CD14-positive monocyte (primary cell): ENCODE data around the gene WASHC4. TPM values are rescaled to one million over a fixed set of nuclear protein-coding genes. Genes with fewer than 3 reads are reported as not detected.

Experiments used
- DNase-seq, 3 donors: peaks; one replicate each; pipeline ENCODE4 v3.0.0-alpha.2; 2011 to 2022
- H2AFZ ChIP-seq: 2 replicates; pipeline ENCODE4 v1.6.0; 2012; ENCODE audit warnings: mild to moderate bottlenecking, low read depth, low read length, inconsistent platforms; ENCODE audit not compliant: insufficient read depth, poor library complexity, severe bottlenecking
- H3K27ac ChIP-seq, 2 donors: 1 replicate in 1 of 2; 2 replicates in 1 of 2; pipeline ENCODE4 v1.5.1; 2012 to 2013; ENCODE audit warnings: low read length in 2 of 2, control low read depth in 1 of 2, inconsistent platforms in 1 of 2, low read depth in 1 of 2, mild to moderate bottlenecking in 1 of 2
- H3K27me3 ChIP-seq, 2 donors: one replicate each; pipeline versions ENCODE4 v1.6.0 to v1.6.1; 2011 to 2013; ENCODE audit warnings: low read length in 2 of 2; ENCODE audit not compliant: control insufficient read depth in 2 of 2, insufficient read depth in 2 of 2
- H3K36me3 ChIP-seq, 2 donors: replicated peaks in 1 of 2; 1 replicate in 1 of 2; 2 replicates in 1 of 2; pipeline versions ENCODE4 v1.5.1 to v1.6.1; 2012 to 2013; ENCODE audit warnings: low read length in 2 of 2, control low read depth in 1 of 2, inconsistent platforms in 1 of 2, mild to moderate bottlenecking in 1 of 2; ENCODE audit not compliant: insufficient read depth in 2 of 2, control insufficient read depth in 1 of 2
- H3K4me1 ChIP-seq, 2 donors: 1 replicate in 1 of 2; 2 replicates in 1 of 2; pipeline versions ENCODE4 v1.5.1 to v1.6.1; 2012 to 2013; ENCODE audit warnings: low read length in 2 of 2, control low read depth in 1 of 2, inconsistent platforms in 1 of 2, mild to moderate bottlenecking in 1 of 2, moderate library complexity in 1 of 2; ENCODE audit not compliant: insufficient read depth in 2 of 2, control insufficient read depth in 1 of 2
- H3K4me2 ChIP-seq: replicated peaks from 2 replicates; pipeline ENCODE3; 2012; ENCODE audit warnings: low read length, moderate library complexity, mild to moderate bottlenecking; ENCODE audit not compliant: poor library complexity, severe bottlenecking; ENCODE audit errors: extremely low read depth
- H3K4me3 ChIP-seq, 3 experiments: fragments of 200-600 bp in 1 of 3; sonication (generic) in 1 of 3; replicated peaks in 1 of 3; 1 replicate in 2 of 3; 2 replicates in 1 of 3; pipeline ENCODE4 v1.5.1; 2011 to 2013; ENCODE audit warnings: low read length in 3 of 3, mild to moderate bottlenecking in 3 of 3, control low read depth in 2 of 3, low read depth in 2 of 3, inconsistent platforms in 1 of 3, moderate library complexity in 1 of 3
- H3K79me2 ChIP-seq: 2 replicates; pipeline ENCODE4 v1.6.0; 2012; ENCODE audit warnings: mild to moderate bottlenecking, control low read depth, inconsistent platforms, low read length, moderate library complexity; ENCODE audit not compliant: insufficient read depth
- H3K9ac ChIP-seq: 2 replicates; pipeline ENCODE4 v1.6.0; 2017; ENCODE audit warnings: low read length, mild to moderate bottlenecking; ENCODE audit not compliant: insufficient read depth, poor library complexity, severe bottlenecking
- H3K9me3 ChIP-seq, 2 donors: replicated peaks in 1 of 2; 1 replicate in 1 of 2; 2 replicates in 1 of 2; pipeline versions ENCODE4 v1.5.1 to v1.6.1; 2012 to 2013; ENCODE audit warnings: low read length in 2 of 2, control low read depth in 1 of 2; ENCODE audit not compliant: control insufficient read depth in 1 of 2, insufficient read depth in 1 of 2
- H4K20me1 ChIP-seq: 2 replicates; pipeline ENCODE4 v1.6.0; 2012; ENCODE audit warnings: mild to moderate bottlenecking, low read length, control low read depth, moderate library complexity; ENCODE audit not compliant: insufficient read depth
- H3K27ac Mint-ChIP-seq, 7 donors: one replicate each; pipeline ENCODE4 v1.8.0; 2020; ENCODE audit warnings: mild to moderate bottlenecking in 7 of 7, mixed read lengths in 7 of 7, moderate library complexity in 6 of 7, inconsistent platforms in 2 of 7
- H3K27me3 Mint-ChIP-seq, 3 donors: one replicate each; pipeline ENCODE4 v1.8.0; 2021 to 2022; ENCODE audit warnings: low read depth in 3 of 3, mild to moderate bottlenecking in 3 of 3, mixed read lengths in 3 of 3, moderate library complexity in 3 of 3, inconsistent platforms in 1 of 3
- H3K36me3 Mint-ChIP-seq, 2 donors: one replicate each; pipeline ENCODE4 v1.8.0; 2020; ENCODE audit warnings: mixed read lengths in 2 of 2, inconsistent platforms in 1 of 2, mild to moderate bottlenecking in 1 of 2
- H3K4me1 Mint-ChIP-seq: one replicate; pipeline ENCODE4 v1.8.0; 2020; ENCODE audit warnings: mild to moderate bottlenecking, mixed read lengths
- H3K4me3 Mint-ChIP-seq, 2 donors: one replicate each; pipeline ENCODE4 v1.8.0; 2020; ENCODE audit warnings: mild to moderate bottlenecking in 2 of 2, mixed read lengths in 2 of 2, moderate library complexity in 1 of 2
- H3K9me3 Mint-ChIP-seq, 7 donors: one replicate each; pipeline ENCODE4 v1.8.0; 2020 to 2022; ENCODE audit warnings: mixed read lengths in 7 of 7, mild to moderate bottlenecking in 6 of 7, moderate library complexity in 6 of 7, inconsistent platforms in 2 of 7
- WGBS: methylation state at CpG from one replicate; pipeline ENCODE4 v1.1.5; 2013; ENCODE audit warnings: missing lambda C conversion rate; ENCODE audit not compliant: insufficient coverage; 5-methylcytosine and 5-hydroxymethylcytosine counted together
- intact Hi-C, 2 donors: fragments of 100-400 bp; cut with micrococcal nuclease; formaldehyde crosslinking; loops; one replicate each; pipeline versions ENCODE4 v1.15.0 to v1.15.1; 2023
- polyA plus RNA-seq, 3 donors: library from polyadenylated mRNA; depleted of rRNA in 1 of 3; unstranded in 2 of 3; stranded (reverse) in 1 of 3; fragments of 300-500 nt in 2 of 3; fragments of >200 nt in 1 of 3; fragmentation: Illumina TruSeq in 2 of 3; gene quantifications; 1 replicate in 2 of 3; 2 replicates in 1 of 3; pipeline ENCODE4 v1.2.3, GENCODE V29; 2012 to 2021
- TF ChIP-seq, protein P1 (sequence below): fragments of 200-600 bp; IDR thresholded peaks from one replicate; pipeline ENCODE4 v1.8.0; 2022; ENCODE audit warnings: antibody characterized with exemption, mild to moderate bottlenecking

WASHC4 gene
- polyA plus RNA-seq, 3 donors, result 62.6 to 95.3 (median 69.0) TPM

DNA sequence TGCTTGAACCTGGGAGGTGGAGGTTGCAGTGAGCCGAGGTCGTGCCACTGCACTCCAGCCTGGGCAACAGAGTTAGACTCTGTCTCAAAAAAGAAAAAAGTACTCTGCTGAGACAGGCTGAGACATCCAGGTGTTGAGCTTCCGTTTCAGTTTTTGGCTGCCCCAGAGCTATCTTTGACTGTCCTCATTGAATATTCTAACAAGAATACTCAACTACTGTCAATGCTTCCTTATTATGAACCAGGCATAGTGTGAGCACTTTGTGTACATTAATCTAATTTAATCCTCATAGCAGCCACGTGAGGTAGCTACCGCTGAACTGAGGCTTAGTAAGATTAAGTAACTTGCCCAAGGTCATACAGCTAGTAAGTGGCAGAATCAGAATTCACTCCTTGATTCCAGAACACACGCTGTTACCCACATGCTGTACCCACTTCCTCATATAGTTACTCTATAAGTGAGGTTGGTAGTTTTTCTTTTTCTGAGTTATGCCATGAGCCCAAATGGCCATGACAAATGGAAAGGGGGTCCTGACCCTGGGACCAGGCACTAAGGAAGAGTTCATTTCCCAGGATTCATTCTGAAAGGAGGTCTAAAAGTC lies 34.5 kb upstream of the WASHC4 start:
- no peaks in the 10 kb centered on the region for H3K9me3 ChIP-seq
- Mint-ChIP-seq H3K27ac (no peak overlapping the region), H3K4me1 (no peaks in the 10 kb centered on the region), H3K27me3 (peaks cover 0 to 2% (median 2%) of the 10 kb centered on the region in 3 donors), H3K4me3 (no peak overlapping the region), H3K9me3 (no peaks in the 10 kb centered on the region), H3K36me3 (peaks cover 0 to 3% of the 10 kb centered on the region in 2 donors)
- H3K27me3 ChIP-seq, result no peaks in the 10 kb centered on the region
- no peak overlapping the region for H3K9ac ChIP-seq
- no peak overlapping the region for H2AFZ ChIP-seq
- 100% methylated on average over 3 of the region's 6 CpGs for WGBS
- DNase-seq, result no peak
- H4K20me1 ChIP-seq, result no peaks in the 10 kb centered on the region
- no peaks in the 10 kb centered on the region for H3K79me2 ChIP-seq
- H3K4me3 ChIP-seq, result no peak overlapping the region
- H3K4me1 ChIP-seq, result no peaks in the 10 kb centered on the region
- TF ChIP-seq, protein P1, sequence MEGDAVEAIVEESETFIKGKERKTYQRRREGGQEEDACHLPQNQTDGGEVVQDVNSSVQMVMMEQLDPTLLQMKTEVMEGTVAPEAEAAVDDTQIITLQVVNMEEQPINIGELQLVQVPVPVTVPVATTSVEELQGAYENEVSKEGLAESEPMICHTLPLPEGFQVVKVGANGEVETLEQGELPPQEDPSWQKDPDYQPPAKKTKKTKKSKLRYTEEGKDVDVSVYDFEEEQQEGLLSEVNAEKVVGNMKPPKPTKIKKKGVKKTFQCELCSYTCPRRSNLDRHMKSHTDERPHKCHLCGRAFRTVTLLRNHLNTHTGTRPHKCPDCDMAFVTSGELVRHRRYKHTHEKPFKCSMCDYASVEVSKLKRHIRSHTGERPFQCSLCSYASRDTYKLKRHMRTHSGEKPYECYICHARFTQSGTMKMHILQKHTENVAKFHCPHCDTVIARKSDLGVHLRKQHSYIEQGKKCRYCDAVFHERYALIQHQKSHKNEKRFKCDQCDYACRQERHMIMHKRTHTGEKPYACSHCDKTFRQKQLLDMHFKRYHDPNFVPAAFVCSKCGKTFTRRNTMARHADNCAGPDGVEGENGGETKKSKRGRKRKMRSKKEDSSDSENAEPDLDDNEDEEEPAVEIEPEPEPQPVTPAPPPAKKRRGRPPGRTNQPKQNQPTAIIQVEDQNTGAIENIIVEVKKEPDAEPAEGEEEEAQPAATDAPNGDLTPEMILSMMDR, result no peak
- no peak overlapping the region for H3K4me2 ChIP-seq
- H3K36me3 ChIP-seq, result no peaks in the 10 kb centered on the region
- no peak overlapping the region for H3K27ac ChIP-seq
- intact Hi-C loops, result no loop called here

DNA sequence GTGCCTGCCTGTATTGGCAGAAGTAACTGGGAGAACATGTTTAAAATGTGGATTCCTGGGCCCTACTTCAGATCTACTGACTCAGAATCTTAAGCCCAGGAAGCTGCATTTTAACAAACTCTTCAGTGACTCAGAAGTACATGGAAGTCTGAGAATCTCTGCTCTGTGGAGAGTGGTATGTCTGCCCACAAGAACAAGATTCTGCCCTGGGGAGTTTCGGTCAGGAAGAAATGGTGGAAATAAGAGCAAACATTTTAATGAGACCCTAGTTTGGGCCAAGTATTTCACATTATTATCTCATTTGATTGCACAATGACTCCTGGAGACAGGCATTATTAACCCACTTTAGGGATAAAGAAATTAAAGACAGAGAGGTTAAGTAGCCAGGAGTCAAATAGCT lies 31.4 kb upstream of the WASHC4 start:
- Histone ChIP-seq H3K4me3 (no peak overlapping the region), H3K36me3 (no peaks in the 10 kb centered on the region), H3K4me1 (no peaks in the 10 kb centered on the region), H2AFZ (no peak overlapping the region), H3K9me3 (no peaks in the 10 kb centered on the region), H3K4me2 (no peak overlapping the region), H3K9ac (no peak overlapping the region), H4K20me1 (no peaks in the 10 kb centered on the region), H3K79me2 (no peaks in the 10 kb centered on the region), H3K27me3 (no peaks in the 10 kb centered on the region), H3K27ac (no peak overlapping the region)
- Mint-ChIP-seq H3K4me1 (no peaks in the 10 kb centered on the region), H3K27ac (no peak overlapping the region), H3K36me3 (no peaks in the 10 kb centered on the region), H3K27me3 (peaks cover 0 to 3% (median 2%) of the 10 kb centered on the region in 3 donors), H3K4me3 (no peak overlapping the region), H3K9me3 (no peaks in the 10 kb centered on the region)
- TF ChIP-seq, protein P1, result no peak
- intact Hi-C loops, result no loop called here
- WGBS, result no CpG with 5 or more reads among the region's 1 CpG
- no peak for DNase-seq
